ENCODE results near the gene KCNQ1. TPM values are rescaled to one million over a fixed set of nuclear protein-coding genes. Genes with fewer than 3 reads are reported as not detected.

Gene KCNQ1
- total and polyA plus RNA-seq, 7 donors = 0.48 to 3.1 (median 1.1) TPM

DNA sequence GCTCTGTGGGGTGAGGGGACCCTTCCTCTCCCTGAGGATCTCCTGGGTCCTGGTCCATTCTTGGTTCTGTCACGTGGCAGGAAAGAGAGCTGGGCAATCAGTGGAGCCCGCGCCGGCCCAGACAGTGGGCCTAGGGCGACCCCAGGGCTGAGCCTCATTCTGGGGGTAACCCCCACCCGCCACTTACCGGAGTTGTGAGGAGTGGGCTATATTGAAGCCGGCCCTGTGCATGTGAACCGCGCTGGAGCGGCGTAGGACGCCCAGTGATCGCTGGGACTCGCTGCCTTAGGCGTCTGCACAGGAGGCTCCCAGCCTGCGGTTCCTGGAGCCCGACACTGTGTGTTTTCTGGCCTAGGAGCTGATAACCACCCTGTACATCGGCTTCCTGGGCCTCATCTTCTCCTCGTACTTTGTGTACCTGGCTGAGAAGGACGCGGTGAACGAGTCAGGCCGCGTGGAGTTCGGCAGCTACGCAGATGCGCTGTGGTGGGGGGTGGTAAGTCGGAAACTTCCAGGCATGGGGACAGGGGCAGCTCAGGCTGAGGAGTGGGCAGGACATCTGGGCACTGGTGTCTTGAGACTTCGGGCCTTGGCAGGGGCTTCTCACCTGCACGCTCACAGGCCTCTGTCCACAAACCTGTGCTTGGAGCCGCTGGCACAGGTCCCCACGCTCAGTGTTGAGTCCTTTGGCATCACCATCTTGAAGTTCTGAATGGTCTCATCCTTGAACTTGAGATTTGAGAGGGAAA lies 127.9 kb downstream of the KCNQ1 start:
- Histone ChIP-seq H3K4me3 (no peak overlapping the region), H3K27me3 (ENCODE audit: insufficient read depth in 3 of 3, low read length in 2 of 3) (no peaks in the 10 kb centered on the region), H3K4me1 (no peaks in the 10 kb centered on the region), H3K9me3 (no peaks in the 10 kb centered on the region), H3K27ac (no peak overlapping the region), H3K36me3 (ENCODE audit: insufficient read depth in 1 of 2, low read depth in 1 of 2) (no peaks in the 10 kb centered on the region)
- no peak for ATAC-seq
- 96 to 98% (median 97%) methylated on average over 33 of the region's 33 CpGs for WGBS, 3 donors
- TF ChIP-seq, protein P1, sequence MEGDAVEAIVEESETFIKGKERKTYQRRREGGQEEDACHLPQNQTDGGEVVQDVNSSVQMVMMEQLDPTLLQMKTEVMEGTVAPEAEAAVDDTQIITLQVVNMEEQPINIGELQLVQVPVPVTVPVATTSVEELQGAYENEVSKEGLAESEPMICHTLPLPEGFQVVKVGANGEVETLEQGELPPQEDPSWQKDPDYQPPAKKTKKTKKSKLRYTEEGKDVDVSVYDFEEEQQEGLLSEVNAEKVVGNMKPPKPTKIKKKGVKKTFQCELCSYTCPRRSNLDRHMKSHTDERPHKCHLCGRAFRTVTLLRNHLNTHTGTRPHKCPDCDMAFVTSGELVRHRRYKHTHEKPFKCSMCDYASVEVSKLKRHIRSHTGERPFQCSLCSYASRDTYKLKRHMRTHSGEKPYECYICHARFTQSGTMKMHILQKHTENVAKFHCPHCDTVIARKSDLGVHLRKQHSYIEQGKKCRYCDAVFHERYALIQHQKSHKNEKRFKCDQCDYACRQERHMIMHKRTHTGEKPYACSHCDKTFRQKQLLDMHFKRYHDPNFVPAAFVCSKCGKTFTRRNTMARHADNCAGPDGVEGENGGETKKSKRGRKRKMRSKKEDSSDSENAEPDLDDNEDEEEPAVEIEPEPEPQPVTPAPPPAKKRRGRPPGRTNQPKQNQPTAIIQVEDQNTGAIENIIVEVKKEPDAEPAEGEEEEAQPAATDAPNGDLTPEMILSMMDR (IDR thresholded peaks at IDR 0.05) = no peak
- intact Hi-C loops (cut with DNase I) = no loop called here
- DNase-seq = peak; percentile 4 to 30

DNA sequence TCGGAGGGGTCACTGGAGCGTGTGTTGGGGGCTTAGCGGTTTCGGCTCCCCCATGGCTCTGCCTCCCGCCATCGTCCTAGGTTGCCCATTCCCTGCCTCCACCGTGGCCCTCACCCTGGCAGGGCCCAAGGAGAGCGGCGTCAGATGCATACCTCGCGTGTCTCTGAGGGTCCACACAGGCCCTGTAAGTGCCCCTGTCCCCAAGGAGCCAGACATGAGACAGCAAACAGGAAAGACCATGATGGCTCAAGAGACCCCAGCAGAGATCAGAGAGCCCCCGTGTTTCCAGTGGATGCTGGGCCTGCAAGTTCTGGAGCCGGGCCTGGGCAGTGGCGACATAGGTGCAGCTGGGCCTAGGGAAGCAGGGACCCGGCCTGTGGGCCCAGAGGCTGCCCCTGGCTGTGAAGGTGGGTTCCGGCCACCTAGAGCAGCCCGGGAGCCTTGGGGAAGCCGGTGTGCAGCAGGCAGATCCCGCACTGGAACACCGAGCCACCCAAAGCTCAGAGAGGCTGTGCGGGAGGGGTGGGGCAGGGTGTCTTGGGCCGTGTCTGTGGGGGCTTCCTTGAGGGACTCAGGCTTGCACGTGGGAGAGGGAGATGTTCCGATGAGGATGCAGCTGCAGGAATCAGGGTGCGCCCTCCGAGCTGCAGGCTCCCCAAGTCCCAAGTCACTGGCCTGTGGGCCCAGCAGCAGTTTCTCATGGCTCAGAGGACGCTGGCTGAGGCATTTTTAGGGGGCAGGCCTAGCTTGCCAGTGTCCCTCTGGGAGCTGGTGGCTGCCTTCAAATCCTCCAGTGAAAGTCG lies 128.6 kb downstream of the KCNQ1 start:
- no peak overlapping the region for H3K27ac ChIP-seq

DNA sequence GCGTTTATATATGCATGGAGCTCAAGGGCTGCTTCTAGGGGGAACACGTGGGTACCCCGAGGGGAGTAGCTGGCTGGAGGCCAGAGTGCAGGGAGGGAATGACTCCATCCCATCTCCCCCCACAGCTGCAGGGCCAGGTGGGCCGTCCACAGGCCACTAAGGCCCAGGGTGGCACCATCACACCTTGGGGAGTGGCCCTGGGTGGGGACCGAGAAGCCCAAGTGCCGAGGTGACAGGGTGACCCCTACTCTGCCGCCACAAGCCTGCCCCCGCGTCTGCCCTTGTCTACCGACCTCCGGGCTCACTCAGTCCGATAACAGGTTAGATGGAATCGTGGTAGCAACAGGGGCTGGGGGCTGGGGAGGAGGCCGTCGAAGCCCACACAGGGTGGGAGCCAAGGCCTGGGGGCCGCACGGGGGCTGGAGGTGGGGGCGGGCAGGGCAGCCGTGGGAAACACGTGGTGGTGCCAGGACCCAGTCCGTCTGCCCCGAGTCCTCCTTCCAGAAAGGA lies 129.3 kb downstream of the KCNQ1 start:
- intact Hi-C loops (cut with DNase I) = no loop called here
- Histone ChIP-seq H3K27me3 (ENCODE audit: insufficient read depth in 3 of 3, low read length in 2 of 3) (no peaks in the 10 kb centered on the region), H3K36me3 (ENCODE audit: insufficient read depth in 1 of 2, low read depth in 1 of 2) (no peaks in the 10 kb centered on the region), H3K27ac (no peak overlapping the region), H3K4me1 (no peaks in the 10 kb centered on the region), H3K4me3 (no peak overlapping the region), H3K9me3 (no peaks in the 10 kb centered on the region)
- peak; percentile 11 to 22 for DNase-seq
- TF ChIP-seq, protein P1 (IDR thresholded peaks at IDR 0.05) = no peak
- ATAC-seq = no peak
- 85 to 89% (median 88%) methylated on average over 13 to 22 of the region's 22 CpGs for WGBS, 3 donors

More for the DNA sequence above, 128.6 kb downstream of the KCNQ1 start:
- H3K4me3 ChIP-seq = no peak overlapping the region
- ATAC-seq (no peak), DNase-seq (peak; percentile 6 to 39)
- H3K4me1 ChIP-seq = no peaks in the 10 kb centered on the region
- H3K9me3 ChIP-seq = no peaks in the 10 kb centered on the region
- H3K27me3 ChIP-seq (ENCODE audit: insufficient read depth in 3 of 3, low read length in 2 of 3) = no peaks in the 10 kb centered on the region
- TF ChIP-seq, protein P1 (IDR thresholded peaks at IDR 0.05) = no peak
- WGBS, 3 donors = 90 to 95% (median 94%) methylated on average over 27 to 28 of the region's 28 CpGs
- intact Hi-C loops (cut with DNase I) = no loop called here
- no peaks in the 10 kb centered on the region for H3K36me3 ChIP-seq (ENCODE audit: insufficient read depth in 1 of 2, low read depth in 1 of 2)

DNA sequence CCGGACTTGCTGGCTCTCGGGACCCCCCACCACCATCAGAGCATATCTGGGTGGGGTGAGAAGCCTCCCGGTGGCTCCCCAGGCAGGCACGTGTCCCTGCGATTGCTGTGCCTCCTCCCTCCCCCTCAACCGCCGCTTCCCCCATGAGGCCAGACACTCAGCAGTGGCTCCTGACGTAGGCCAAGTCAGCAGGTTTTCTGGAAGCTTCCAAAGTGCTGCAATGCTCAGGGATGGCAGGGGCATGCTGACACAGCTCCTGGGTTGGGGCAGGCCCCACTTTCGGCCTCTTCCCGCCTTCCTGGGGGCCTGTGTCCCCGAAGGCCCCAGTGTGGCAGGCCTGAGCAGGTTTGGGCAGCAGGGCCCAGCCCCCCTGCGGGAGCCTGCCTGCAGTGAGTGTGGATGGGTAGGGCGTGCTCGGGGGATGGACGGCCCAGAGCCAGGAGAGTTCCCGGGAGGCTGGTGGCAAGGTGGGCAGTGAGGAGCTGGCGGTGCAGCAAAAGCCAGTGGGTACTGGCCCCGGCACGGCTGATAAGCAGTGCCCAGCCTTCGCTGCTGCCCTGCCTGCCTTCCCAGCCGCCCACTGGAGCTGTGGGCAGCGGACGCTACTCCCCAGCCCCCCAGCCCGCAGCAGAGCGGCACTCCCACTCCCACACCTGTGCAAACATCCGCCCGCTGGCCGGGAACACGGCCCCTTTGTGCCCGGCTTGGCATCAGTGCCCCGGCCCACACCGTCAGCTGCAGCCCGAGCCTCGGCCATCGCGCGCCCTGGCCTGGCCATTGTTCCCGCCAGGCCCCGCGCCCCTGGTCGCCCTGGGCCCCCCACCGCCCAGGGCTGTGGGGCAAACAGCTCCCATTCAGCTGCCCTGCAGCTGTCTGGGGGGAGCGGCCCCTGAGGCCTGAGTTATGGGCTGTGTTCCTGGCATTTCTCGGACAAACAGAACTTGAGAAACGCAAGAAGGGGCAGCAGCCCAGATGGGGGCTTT lies 130.0 kb downstream of the KCNQ1 start:
- no peaks in the 10 kb centered on the region for H3K36me3 ChIP-seq (ENCODE audit: insufficient read depth in 1 of 2, low read depth in 1 of 2)
- H3K9me3 ChIP-seq = no peaks in the 10 kb centered on the region
- WGBS, 3 donors = 63 to 80% (median 64%) methylated on average over 42 to 45 of the region's 45 CpGs
- DNase-seq = peak; percentile 5 to 30
- ATAC-seq = no peak
- no peaks in the 10 kb centered on the region for H3K27me3 ChIP-seq (ENCODE audit: insufficient read depth in 3 of 3, low read length in 2 of 3)
- intact Hi-C loops (cut with DNase I) = no loop called here
- no peak overlapping the region for H3K4me3 ChIP-seq
- no peaks in the 10 kb centered on the region for H3K4me1 ChIP-seq
- TF ChIP-seq, protein P1 (IDR thresholded peaks at IDR 0.05) = no peak
- no peak overlapping the region for H3K27ac ChIP-seq

Measured in psoas muscle (tissue), 8 donors.